Hindlimb muscle (tissue), 1 donor: ENCODE data around the gene NUDT3. TPM values are rescaled to one million over a fixed set of nuclear protein-coding genes. Genes with fewer than 3 reads are reported as not detected.
"Not testable (repeated sequence)": the region's sequence is repeated elsewhere in the genome, so short reads cannot be mapped to it uniquely, and the experiment has no call there.

Source experiments
- DNase-seq: peaks from one replicate; pipeline ENCODE4 v3.0.0-alpha.2; 2013
- polyA plus RNA-seq: library from polyadenylated mRNA; unstranded; fragments of 120-200 nt; gene quantifications from one replicate; pipeline ENCODE4 v1.2.1, GENCODE V29; 2013; ENCODE audit not compliant: insufficient read length

The NUDT3 gene
- polyA plus RNA-seq, result 38.0 TPM

DNA sequence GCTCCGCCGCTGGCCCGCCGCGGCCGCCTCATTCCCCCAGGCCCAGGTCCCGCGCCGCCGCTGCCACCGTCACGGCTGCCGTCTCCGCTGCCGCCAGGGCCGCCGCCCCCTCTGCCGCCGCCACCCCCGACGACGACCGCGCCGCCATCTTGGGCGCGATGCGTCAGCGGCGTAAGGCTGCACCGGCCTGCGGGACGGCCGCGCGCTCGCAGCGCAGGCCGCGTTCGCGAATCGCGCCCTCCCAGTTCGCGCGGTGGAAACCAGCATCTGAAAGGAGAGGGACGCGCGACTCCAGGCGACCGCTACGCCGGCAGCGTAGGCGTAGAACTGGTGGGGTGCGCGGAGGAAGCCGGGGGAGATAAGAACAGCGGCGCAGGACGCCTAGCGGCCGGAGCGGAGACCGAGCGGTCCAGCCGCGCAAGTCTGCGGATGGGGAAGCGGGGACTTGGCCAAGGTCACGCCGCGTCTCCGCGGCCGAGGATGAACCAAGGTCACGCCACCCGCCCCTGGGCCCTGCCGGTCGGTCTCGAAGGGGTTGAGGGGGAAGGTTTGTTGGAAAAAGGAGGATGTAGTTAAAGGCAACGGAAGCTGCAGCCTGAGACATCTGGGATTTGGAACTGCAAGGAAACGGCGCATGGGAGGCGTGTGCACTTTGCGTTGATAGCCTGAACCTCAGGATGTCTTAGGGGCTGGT is at the start of gene NUDT3:
Gene NUDT3 (minus strand): TSS at position 173 of the 694 bp plus-strand sequence. CDS start 307 bp downstream, outside the sequence.
- peak; percentile 100 for DNase-seq

DNA sequence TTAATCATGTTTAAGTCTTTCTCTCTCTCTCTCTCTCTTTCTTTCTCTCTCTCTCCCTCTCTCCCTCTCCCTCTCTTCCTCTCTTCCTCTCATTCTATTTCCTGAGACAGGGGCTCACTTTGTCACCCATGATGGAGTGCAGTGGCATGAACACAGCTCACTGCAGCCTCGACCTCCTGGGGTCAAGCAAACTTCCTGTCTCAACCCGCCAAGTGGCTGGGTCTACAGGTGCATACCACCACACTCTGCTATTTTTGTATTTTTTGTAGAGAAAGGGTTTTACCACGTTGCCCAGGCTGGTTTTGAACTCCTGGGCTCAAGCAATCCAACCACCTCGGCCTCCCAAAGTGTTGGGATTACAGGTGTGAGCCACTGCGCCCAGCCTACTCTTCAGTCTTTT is 49.1 kb upstream of the NUDT3 start:
- no peak for DNase-seq

GRCh38 chr6:34439442-34439841 is 47.0 kb upstream of the NUDT3 start:
- DNase-seq, result no peak

DNA sequence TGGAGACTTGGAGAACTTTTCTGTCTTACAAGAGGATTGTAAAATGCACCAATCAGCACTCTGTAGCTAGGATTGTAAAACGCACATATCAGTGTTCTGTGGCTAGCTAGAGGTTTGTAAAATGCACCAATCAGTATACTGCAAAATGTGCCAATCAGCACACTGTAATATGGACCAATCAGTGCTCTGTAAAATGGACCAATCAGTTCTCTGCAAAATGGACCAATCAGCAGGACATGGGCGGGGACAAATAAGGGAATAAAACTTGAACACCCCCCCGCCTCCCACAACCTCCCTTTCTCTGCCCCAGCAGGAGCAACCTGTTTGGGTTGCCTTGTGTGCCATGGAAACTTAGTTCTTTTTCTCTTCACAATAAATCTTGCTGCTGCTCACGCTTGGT is 46.2 kb upstream of the NUDT3 start:
- DNase-seq, result no peak

- no peak for DNase-seq
Measured at GRCh38 chr6:34437644-34437970, 45.1 kb upstream of the NUDT3 start.

DNA sequence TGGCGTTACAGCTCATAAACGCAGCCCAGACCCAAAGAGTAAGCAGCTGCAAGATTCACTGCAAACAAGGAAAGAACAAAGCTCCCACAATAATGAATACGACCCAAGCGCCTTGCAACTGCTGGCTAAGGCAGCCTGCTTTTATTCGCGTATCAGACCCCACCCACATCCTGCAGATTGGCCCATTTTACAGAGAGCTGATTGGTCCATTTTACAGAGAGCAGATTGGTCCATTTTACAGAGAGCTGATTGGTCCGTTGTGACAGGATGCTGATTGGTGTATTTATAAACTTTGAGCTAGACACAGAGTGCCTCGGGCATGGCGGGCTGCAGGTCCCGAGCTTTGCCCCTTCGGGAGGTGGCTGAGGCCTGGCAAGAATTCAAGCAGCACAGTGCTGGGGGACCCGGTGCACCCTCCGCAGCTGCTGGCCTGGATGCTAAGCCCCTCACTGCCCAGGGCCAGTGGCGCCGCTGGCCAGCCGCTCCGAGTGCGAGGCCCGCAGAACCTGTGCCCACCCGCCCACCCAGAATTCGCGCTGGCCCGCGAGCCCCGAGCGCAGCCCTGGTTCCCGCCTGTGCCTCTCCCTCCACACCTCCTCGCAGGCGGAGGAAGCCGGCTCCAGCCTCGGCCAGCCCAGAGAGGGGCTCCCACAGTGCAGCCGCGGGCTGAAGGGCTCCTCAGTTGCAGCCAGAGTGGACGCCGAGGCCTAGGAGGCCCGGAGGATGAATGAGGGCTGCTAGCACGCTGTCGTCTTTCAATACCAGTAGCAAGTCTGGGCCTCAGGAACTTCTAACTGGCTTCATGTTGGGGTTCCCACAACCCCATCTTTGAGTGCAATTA is 44.6 kb upstream of the NUDT3 start:
- DNase-seq, result no peak

GRCh38 chr6:34435916-34436315 is 43.4 kb upstream of the NUDT3 start:
- DNase-seq, result no peak

DNA sequence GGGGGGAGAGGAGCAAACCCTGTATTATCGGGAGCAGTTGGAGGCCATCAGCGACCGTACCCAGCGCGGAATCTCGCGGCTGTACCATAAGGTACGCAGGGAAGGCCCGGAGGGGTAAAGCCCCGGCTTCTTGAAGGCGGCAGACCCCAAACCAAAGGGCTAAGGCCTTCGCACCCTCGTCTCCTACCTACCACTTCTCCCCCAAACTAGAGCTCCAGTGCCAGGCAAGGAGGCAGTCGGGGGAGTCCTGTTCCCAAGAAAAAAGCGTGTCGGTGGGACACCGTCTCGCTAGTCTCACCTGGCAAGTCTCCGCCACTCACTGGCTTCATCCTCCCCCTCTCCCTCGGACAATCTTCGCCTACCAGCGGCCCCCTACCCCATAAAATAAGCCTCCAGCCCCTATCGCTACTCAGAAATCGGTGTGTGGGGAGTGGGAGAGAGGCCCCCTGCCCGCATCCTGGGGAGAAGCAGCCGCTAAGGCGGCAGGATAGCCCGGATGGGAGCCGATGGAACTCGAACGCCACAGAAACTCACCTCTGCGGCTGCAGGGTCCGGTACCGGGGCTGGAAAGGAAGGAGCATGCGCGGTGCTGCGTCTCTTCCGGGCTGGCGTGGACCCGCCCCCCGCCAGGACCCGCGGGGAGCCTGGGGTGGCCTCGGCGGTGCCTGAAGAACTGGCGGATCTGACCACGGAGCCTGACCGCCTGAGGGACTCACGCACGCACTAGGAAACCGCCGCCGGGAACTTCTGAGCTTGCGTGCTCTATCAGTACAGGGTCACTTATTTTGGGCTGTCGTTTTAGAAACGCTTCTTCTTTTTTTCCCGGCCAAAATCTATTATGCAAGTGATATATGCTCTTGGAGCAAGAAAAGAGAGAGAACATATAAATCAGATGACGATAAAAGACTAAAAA is 33.3 kb upstream of the NUDT3 start, which contains the start of gene RPS10:
Gene RPS10 (minus strand): TSS at position 572 of the 913 bp plus-strand sequence. CDS start 848 bp downstream, outside the sequence.
- peak; percentile 94 for DNase-seq

- DNase-seq, result no peak
Measured at GRCh38 chr6:34425132-34425497, 32.6 kb upstream of the NUDT3 start.

- no peak for DNase-seq
Measured at GRCh38 chr6:34424200-34425131, 32.0 kb upstream of the NUDT3 start.

GRCh38 chr6:34423254-34423653 is 30.8 kb upstream of the NUDT3 start:
- DNase-seq, result no peak

GRCh38 chr6:34418367-34418766 is 25.9 kb upstream of the NUDT3 start:
- DNase-seq, result no peak

GRCh38 chr6:34416877-34417371 is 24.5 kb upstream of the NUDT3 start:
- no peak for DNase-seq

- DNase-seq, result peak; percentile 77
Measured at GRCh38 chr6:34414999-34415858, 22.8 kb upstream of the NUDT3 start.

- no peak for DNase-seq
Measured at GRCh38 chr6:34412643-34413214, 20.3 kb upstream of the NUDT3 start.

GRCh38 chr6:34412016-34412415 is 19.5 kb upstream of the NUDT3 start:
- DNase-seq, result no peak

DNA sequence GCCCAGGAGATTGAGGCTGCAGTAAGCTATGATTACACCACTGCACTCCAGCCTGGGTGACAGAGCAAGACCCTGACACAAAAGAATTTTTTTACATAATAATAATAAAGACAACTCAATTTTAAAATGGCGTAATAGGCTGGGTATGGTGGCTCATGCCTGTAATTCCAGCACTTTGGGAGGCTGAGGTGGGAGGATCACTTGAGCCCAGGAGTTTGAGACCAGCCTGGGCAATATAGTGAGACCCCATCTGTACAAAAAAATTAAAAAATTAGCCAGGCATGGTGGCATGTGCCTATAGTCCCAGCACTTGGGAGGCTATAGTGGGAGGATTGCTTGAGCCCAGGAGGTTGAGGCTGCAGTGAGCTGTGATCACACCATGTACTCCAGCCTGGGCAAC is 15.4 kb upstream of the NUDT3 start:
- not testable (repeated sequence) for DNase-seq

GRCh38 chr6:34396518-34396917 is 4.0 kb upstream of the NUDT3 start:
- no peak for DNase-seq

- no peak for DNase-seq
Measured at GRCh38 chr6:34393966-34394305, 1.5 kb upstream of the NUDT3 start.
